ENCODE measurements around the gene MOV10. TPM values are rescaled to one million over a fixed set of nuclear protein-coding genes. Genes with fewer than 3 reads are reported as not detected.

Gene MOV10
- total and polyA plus RNA-seq, 10 of the 15 experiments (the other 5 are each of a cell fraction or from before 2014, with no cell fraction given) = 21.0 to 80.3 (median 49.8) TPM

DNA sequence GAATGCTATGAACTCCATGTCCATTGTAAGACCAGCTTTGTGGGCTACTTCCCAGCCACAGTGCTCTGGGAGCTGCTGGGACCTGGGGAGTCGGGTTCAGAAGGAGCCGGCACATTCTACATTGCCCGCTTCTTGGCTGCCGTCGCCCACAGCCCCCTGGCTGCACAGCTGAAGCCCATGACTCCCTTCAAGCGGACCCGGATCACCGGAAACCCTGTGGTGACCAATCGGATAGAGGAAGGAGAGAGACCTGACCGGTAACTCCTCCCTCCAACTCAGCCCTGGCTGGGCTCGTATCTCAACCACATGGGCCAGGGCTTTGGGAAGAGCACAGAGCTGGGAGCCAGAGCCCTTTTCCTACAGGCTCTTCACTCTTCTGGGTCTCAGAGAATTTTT, 15.4 kb downstream of the MOV10 start:
- Histone ChIP-seq H3K4me2 (ENCODE audit: control insufficient read depth, insufficient read depth) (no peak overlapping the region), H3K36me3 (ENCODE audit: control insufficient read depth in 2 of 2, insufficient read depth in 2 of 2, low read length in 1 of 2) (peaks cover 6 to 10% of the 10 kb centered on the region in 2 experiments), H3K4me1 (ENCODE audit: control insufficient read depth, insufficient read depth, low read length) (peaks cover 11% of the 10 kb centered on the region; the same call in 1 of the 2 replicates), H3K79me2 (ENCODE audit: control insufficient read depth, insufficient read depth, low read length) (no peaks in the 10 kb centered on the region; the same call in 1 of the 2 replicates), H3K27ac (ENCODE audit: control insufficient read depth, insufficient read depth) (no peak overlapping the region), H3K9ac (ENCODE audit: control insufficient read depth, insufficient read depth, low read length) (no peak overlapping the region), H3K27me3 (replicated peaks in 1 of 2; ENCODE audit: control insufficient read depth in 2 of 2, insufficient read depth in 2 of 2, low read length in 1 of 2) (no peaks in the 10 kb centered on the region), H3K4me3 (no peak overlapping the region), H2AFZ (ENCODE audit: control insufficient read depth, low read depth, low read length) (no peak overlapping the region), H4K20me1 (ENCODE audit: control insufficient read depth, insufficient read depth) (0 out of 2 replicates have a peak, but pooled peaks cover 3% of the 10 kb centered on the region), H3K9me3 (replicated peaks; ENCODE audit: control insufficient read depth, insufficient read depth, low read length) (no peaks in the 10 kb centered on the region)
- CTCF ChIA-PET = no interaction called here
- DNase-seq (ENCODE audit: low read depth, low spot score) (no peak), FAIRE-seq (no peak), ATAC-seq (no peak)
- RAD21 ChIA-PET (ENCODE audit: unreplicated experiment) = no interaction called here
- SMC1A ChIA-PET (ENCODE audit: uncharacterized antibody, unreplicated experiment) = interaction anchor here (0.6 kb wide), 1 partner anchor 51 kb away, joined by 3 read pairs; no protein-coding TSS in a partner anchor
- WGBS (ENCODE audit: insufficient coverage, insufficient replicate concordance, low lambda C conversion rate, missing lambda C conversion rate) = 97% methylated on average over 11 of the region's 11 CpGs
- in situ Hi-C loops (cut with MboI) (no loop called here), intact Hi-C loops (cut with micrococcal nuclease; ENCODE audit: unreplicated experiment) (no loop called here)
- no peak for TF ChIP-seq CHD1 (IDR thresholded peaks at IDR 0.05; ENCODE audit: low read depth, low read length)
- TF ChIP-seq STAT3 (IDR thresholded peaks at IDR 0.05; ENCODE audit: low read depth, low read length) = no peak
- TF ChIP-seq CBX3 (IDR thresholded peaks at IDR 0.05; ENCODE audit: borderline replicate concordance, low read depth) = no peak
- TF ChIP-seq, protein P1, sequence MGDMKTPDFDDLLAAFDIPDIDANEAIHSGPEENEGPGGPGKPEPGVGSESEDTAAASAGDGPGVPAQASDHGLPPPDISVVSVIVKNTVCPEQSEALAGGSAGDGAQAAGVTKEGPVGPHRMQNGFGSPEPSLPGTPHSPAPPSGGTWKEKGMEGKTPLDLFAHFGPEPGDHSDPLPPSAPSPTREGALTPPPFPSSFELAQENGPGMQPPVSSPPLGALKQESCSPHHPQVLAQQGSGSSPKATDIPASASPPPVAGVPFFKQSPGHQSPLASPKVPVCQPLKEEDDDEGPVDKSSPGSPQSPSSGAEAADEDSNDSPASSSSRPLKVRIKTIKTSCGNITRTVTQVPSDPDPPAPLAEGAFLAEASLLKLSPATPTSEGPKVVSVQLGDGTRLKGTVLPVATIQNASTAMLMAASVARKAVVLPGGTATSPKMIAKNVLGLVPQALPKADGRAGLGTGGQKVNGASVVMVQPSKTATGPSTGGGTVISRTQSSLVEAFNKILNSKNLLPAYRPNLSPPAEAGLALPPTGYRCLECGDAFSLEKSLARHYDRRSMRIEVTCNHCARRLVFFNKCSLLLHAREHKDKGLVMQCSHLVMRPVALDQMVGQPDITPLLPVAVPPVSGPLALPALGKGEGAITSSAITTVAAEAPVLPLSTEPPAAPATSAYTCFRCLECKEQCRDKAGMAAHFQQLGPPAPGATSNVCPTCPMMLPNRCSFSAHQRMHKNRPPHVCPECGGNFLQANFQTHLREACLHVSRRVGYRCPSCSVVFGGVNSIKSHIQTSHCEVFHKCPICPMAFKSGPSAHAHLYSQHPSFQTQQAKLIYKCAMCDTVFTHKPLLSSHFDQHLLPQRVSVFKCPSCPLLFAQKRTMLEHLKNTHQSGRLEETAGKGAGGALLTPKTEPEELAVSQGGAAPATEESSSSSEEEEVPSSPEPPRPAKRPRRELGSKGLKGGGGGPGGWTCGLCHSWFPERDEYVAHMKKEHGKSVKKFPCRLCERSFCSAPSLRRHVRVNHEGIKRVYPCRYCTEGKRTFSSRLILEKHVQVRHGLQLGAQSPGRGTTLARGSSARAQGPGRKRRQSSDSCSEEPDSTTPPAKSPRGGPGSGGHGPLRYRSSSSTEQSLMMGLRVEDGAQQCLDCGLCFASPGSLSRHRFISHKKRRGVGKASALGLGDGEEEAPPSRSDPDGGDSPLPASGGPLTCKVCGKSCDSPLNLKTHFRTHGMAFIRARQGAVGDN (IDR thresholded peaks at IDR 0.05) = no peak
- TF ChIP-seq, protein P2, sequence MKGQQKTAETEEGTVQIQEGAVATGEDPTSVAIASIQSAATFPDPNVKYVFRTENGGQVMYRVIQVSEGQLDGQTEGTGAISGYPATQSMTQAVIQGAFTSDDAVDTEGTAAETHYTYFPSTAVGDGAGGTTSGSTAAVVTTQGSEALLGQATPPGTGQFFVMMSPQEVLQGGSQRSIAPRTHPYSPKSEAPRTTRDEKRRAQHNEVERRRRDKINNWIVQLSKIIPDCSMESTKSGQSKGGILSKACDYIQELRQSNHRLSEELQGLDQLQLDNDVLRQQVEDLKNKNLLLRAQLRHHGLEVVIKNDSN (IDR thresholded peaks at IDR 0.05; ENCODE audit: borderline replicate concordance, extremely low read length, insufficient read depth, low read depth, low read length) = no peak
- TF ChIP-seq TCF3 (IDR thresholded peaks at IDR 0.05; ENCODE audit: borderline replicate concordance, insufficient read depth, low read depth, low read length) = no peak
- TF ChIP-seq MEF2A (IDR thresholded peaks at IDR 0.05; ENCODE audit: insufficient read depth, low read depth, low read length) = no peak
- TF ChIP-seq KDM1A (IDR thresholded peaks at IDR 0.05; ENCODE audit: borderline replicate concordance) = no peak
- no peak for TF ChIP-seq GATAD2B (conservative IDR thresholded peaks at IDR 0.05; ENCODE audit: low read depth)
- no peak for TF ChIP-seq CREB1 (IDR thresholded peaks at IDR 0.05; ENCODE audit: low read depth)
- no peak for TF ChIP-seq RCOR1 (conservative IDR thresholded peaks at IDR 0.05; ENCODE audit: low read depth, low read length)
- TF ChIP-seq, protein P3, sequence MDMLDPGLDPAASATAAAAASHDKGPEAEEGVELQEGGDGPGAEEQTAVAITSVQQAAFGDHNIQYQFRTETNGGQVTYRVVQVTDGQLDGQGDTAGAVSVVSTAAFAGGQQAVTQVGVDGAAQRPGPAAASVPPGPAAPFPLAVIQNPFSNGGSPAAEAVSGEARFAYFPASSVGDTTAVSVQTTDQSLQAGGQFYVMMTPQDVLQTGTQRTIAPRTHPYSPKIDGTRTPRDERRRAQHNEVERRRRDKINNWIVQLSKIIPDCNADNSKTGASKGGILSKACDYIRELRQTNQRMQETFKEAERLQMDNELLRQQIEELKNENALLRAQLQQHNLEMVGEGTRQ (IDR thresholded peaks at IDR 0.05; ENCODE audit: borderline replicate concordance, low read depth, low read length) = no peak
- POLR2A ChIA-PET = no interaction called here
- BruUV-seq (replicated peaks) = no TSS peak

Measured in GM12878 (cell line).